KMS-11 (cell line): ENCODE measurements around the gene PARP8.

Source experiments
- H2AFZ ChIP-seq: fragments of 200-600 bp; sonication (generic); 2 replicates; pipeline ENCODE4 v1.6.1; 2016; ENCODE audit warnings: antibody characterized with exemption, mixed run types, low read depth
- H3K27ac ChIP-seq: fragments of 200-600 bp; sonication (generic); 2 replicates; pipeline ENCODE4 v1.6.1; 2016; ENCODE audit warnings: mild to moderate bottlenecking, mixed run types
- H3K27me3 ChIP-seq: fragments of 200-600 bp; sonication (generic); 2 replicates; pipeline ENCODE4 v1.6.1; 2017; ENCODE audit warnings: mild to moderate bottlenecking, low read depth, mixed run types, moderate library complexity; ENCODE audit not compliant: insufficient read depth
- H3K36me3 ChIP-seq: fragments of 200-600 bp; sonication (generic); 2 replicates; pipeline ENCODE4 v1.6.1; 2017; ENCODE audit warnings: mild to moderate bottlenecking, mixed run types; ENCODE audit not compliant: insufficient read depth
- H3K4me1 ChIP-seq: fragments of 200-600 bp; sonication (generic); 2 replicates; pipeline ENCODE4 v1.6.1; 2016; ENCODE audit warnings: mild to moderate bottlenecking, low read depth, mixed run types; ENCODE audit not compliant: poor library complexity, severe bottlenecking
- H3K4me2 ChIP-seq: fragments of 200-600 bp; sonication (generic); 2 replicates; pipeline ENCODE4 v1.7.0; 2016; ENCODE audit warnings: mild to moderate bottlenecking, mixed run types
- H3K4me3 ChIP-seq: fragments of 200-600 bp; sonication (generic); IDR thresholded peaks from 2 replicates; pipeline ENCODE4 v1.6.1; 2017; ENCODE audit warnings: low read depth, low read length, mixed read lengths; ENCODE audit not compliant: insufficient read depth
- H3K79me2 ChIP-seq: fragments of 200-600 bp; sonication (generic); 2 replicates; pipeline ENCODE4 v1.6.1; 2016; ENCODE audit warnings: low read depth, mixed run types; ENCODE audit not compliant: insufficient read depth
- H3K9ac ChIP-seq: fragments of 200-600 bp; sonication (generic); 2 replicates; pipeline ENCODE4 v1.6.1; 2016; ENCODE audit warnings: mild to moderate bottlenecking, mixed run types
- H4K20me1 ChIP-seq: fragments of 200-600 bp; sonication (generic); 2 replicates; pipeline ENCODE4 v1.6.1; 2016; ENCODE audit warnings: mild to moderate bottlenecking, mixed run types; ENCODE audit not compliant: insufficient read depth
- CTCF ChIP-seq: fragments of 200-600 bp; sonication (generic); conservative IDR thresholded peaks from 2 replicates; pipeline ENCODE4 v1.6.1; 2017; ENCODE audit warnings: low read depth, mild to moderate bottlenecking, antibody characterized with exemption, low read length, moderate library complexity, mixed read lengths

The PARP8 gene

GRCh38 chr5:50738864-50739263 lies 72.4 kb downstream of the PARP8 start:
- H4K20me1 ChIP-seq, result no peaks in the 10 kb centered on the region
- H3K79me2 ChIP-seq, result no peaks in the 10 kb centered on the region
- no peak overlapping the region for H3K4me3 ChIP-seq
- no peaks in the 10 kb centered on the region for H3K36me3 ChIP-seq
- no peak overlapping the region for H3K27ac ChIP-seq
- no peak for TF ChIP-seq CTCF
- no peak overlapping the region for H3K4me2 ChIP-seq
- peaks cover 14% of the 10 kb centered on the region for H3K4me1 ChIP-seq
- no peaks in the 10 kb centered on the region for H3K27me3 ChIP-seq
- H3K9ac ChIP-seq, result no peak overlapping the region
- H2AFZ ChIP-seq, result no peak overlapping the region

- no peak overlapping the region for H3K4me3 ChIP-seq
- no peak overlapping the region for H2AFZ ChIP-seq
- H3K79me2 ChIP-seq, result no peaks in the 10 kb centered on the region
- H3K36me3 ChIP-seq, result no peaks in the 10 kb centered on the region
- H3K4me1 ChIP-seq, result peaks cover 25% of the 10 kb centered on the region
- no peak overlapping the region for H3K9ac ChIP-seq
- H3K27me3 ChIP-seq, result no peaks in the 10 kb centered on the region
- H4K20me1 ChIP-seq, result no peaks in the 10 kb centered on the region
- no peak for TF ChIP-seq CTCF
- no peak overlapping the region for H3K27ac ChIP-seq
- H3K4me2 ChIP-seq, result no peak overlapping the region
These were observed 74.4 kb downstream of the PARP8 start for GRCh38 chr5:50740832-50741231.

GRCh38 chr5:50744776-50745175 lies 78.3 kb downstream of the PARP8 start:
- no peak for TF ChIP-seq CTCF
- H3K27me3 ChIP-seq, result no peaks in the 10 kb centered on the region
- H3K9ac ChIP-seq, result no peak overlapping the region; the same call in 1 of the 2 replicates
- peaks cover 25% of the 10 kb centered on the region for H3K4me1 ChIP-seq
- H3K4me2 ChIP-seq, result peak overlapping the region; percentile 79
- no peak overlapping the region for H2AFZ ChIP-seq
- H3K4me3 ChIP-seq, result no peak overlapping the region
- H3K36me3 ChIP-seq, result no peaks in the 10 kb centered on the region
- peak overlapping the region; percentile 20; the same call in 1 of the 2 replicates for H3K27ac ChIP-seq
- H4K20me1 ChIP-seq, result no peaks in the 10 kb centered on the region
- no peaks in the 10 kb centered on the region for H3K79me2 ChIP-seq

GRCh38 chr5:50745221-50745910 lies 78.9 kb downstream of the PARP8 start:
- H3K4me1 ChIP-seq, result peaks cover 25% of the 10 kb centered on the region
- H3K9ac ChIP-seq, result no peak overlapping the region; the same call in 1 of the 2 replicates
- H3K36me3 ChIP-seq, result no peaks in the 10 kb centered on the region
- no peak overlapping the region for H3K27ac ChIP-seq
- no peak for TF ChIP-seq CTCF
- no peaks in the 10 kb centered on the region for H4K20me1 ChIP-seq
- no peak overlapping the region for H2AFZ ChIP-seq
- H3K79me2 ChIP-seq, result no peaks in the 10 kb centered on the region
- no peaks in the 10 kb centered on the region for H3K27me3 ChIP-seq
- H3K4me2 ChIP-seq, result peak overlapping the region; percentile 79
- no peak overlapping the region for H3K4me3 ChIP-seq
